Natural killer cell (primary cell): Measurements from ENCODE around the gene SECISBP2. TPM values are rescaled to one million over a fixed set of nuclear protein-coding genes. Genes with fewer than 3 reads are reported as not detected.
A peak's percentile ranks its signal among the peaks of the same experiment; 100 is the strongest.

Experiments used
- ATAC-seq, 3 donors: fragments of 150-1000 bp in 2 of 3; fragments of 200-7000 bp in 1 of 3; cut with Tn5 transposase; 1 replicate in 1 of 3; 2 replicates in 2 of 3; pipeline ENCODE4 v1.10.0; 2021; ENCODE audit warnings: mild to moderate bottlenecking in 2 of 3, moderate library complexity in 2 of 3
- DNase-seq, 2 donors: peaks; one replicate each; pipeline versions ENCODE4 v3.0.0 to v3.0.0-alpha.2; 2013 to 2021; ENCODE audit warnings: mixed read lengths in 1 of 2
- H3K27ac ChIP-seq: one replicate; pipeline ENCODE4 v1.5.1; 2013; ENCODE audit warnings: mild to moderate bottlenecking, low read length
- H3K27me3 ChIP-seq: one replicate; pipeline ENCODE4 v1.6.1; 2013; ENCODE audit warnings: low read length; ENCODE audit not compliant: control insufficient read depth, insufficient read depth
- H3K36me3 ChIP-seq: one replicate; pipeline ENCODE4 v1.6.1; 2013; ENCODE audit warnings: low read length; ENCODE audit not compliant: control insufficient read depth, insufficient read depth
- H3K4me1 ChIP-seq: one replicate; pipeline ENCODE4 v1.6.1; 2013; ENCODE audit warnings: low read length; ENCODE audit not compliant: control insufficient read depth, insufficient read depth
- H3K4me3 ChIP-seq: one replicate; pipeline ENCODE4 v1.5.1; 2013; ENCODE audit warnings: low read length
- H3K9me3 ChIP-seq: one replicate; pipeline ENCODE4 v1.6.1; 2013; ENCODE audit warnings: low read length; ENCODE audit not compliant: control insufficient read depth, insufficient read depth
- H3K27ac Mint-ChIP-seq, 2 donors: one replicate each; pipeline ENCODE4 v1.8.0; 2022; ENCODE audit warnings: mild to moderate bottlenecking in 2 of 2, mixed read lengths in 2 of 2, moderate library complexity in 1 of 2
- H3K27me3 Mint-ChIP-seq, 2 donors: one replicate each; pipeline ENCODE4 v1.8.0; 2022; ENCODE audit warnings: low read depth in 2 of 2, mixed read lengths in 2 of 2
- H3K36me3 Mint-ChIP-seq: one replicate; pipeline ENCODE4 v1.8.0; 2022; ENCODE audit warnings: mixed read lengths
- H3K4me1 Mint-ChIP-seq, 2 donors: one replicate each; pipeline ENCODE4 v1.8.0; 2022; ENCODE audit warnings: mixed read lengths in 2 of 2
- H3K4me3 Mint-ChIP-seq: one replicate; pipeline ENCODE4 v1.8.0; 2022; ENCODE audit warnings: mild to moderate bottlenecking, moderate library complexity, mixed read lengths
- H3K9me3 Mint-ChIP-seq, 2 donors: one replicate each; pipeline ENCODE4 v1.8.0; 2022; ENCODE audit warnings: mixed read lengths in 2 of 2
- WGBS: methylation state at CpG from one replicate; pipeline ENCODE4 v1.1.7; 2013; ENCODE audit warnings: missing lambda C conversion rate; ENCODE audit not compliant: insufficient coverage; 5-methylcytosine and 5-hydroxymethylcytosine counted together
- intact Hi-C: fragments of 100-400 bp; cut with micrococcal nuclease; formaldehyde crosslinking; loops from one replicate; pipeline ENCODE4 v1.14.2; 2022
- total RNA-seq, 4 donors: library from RNA; stranded (reverse); fragments of 120-200 nt in 1 of 4; gene quantifications; one replicate each; pipeline versions ENCODE4 v1.2.3 to v1.2.4, GENCODE V29; 2013 to 2022
- TF ChIP-seq, protein P1 (sequence below): fragments of 200-600 bp; IDR thresholded peaks from one replicate; pipeline ENCODE4 v1.8.0; 2022; ENCODE audit warnings: antibody characterized with exemption

SECISBP2 gene
- total RNA-seq, 3 donors from 2014 or later (not counting 1 experiment from before 2014, with no cell fraction given), result 79.5 to 95.8 (median 88.7) TPM

DNA sequence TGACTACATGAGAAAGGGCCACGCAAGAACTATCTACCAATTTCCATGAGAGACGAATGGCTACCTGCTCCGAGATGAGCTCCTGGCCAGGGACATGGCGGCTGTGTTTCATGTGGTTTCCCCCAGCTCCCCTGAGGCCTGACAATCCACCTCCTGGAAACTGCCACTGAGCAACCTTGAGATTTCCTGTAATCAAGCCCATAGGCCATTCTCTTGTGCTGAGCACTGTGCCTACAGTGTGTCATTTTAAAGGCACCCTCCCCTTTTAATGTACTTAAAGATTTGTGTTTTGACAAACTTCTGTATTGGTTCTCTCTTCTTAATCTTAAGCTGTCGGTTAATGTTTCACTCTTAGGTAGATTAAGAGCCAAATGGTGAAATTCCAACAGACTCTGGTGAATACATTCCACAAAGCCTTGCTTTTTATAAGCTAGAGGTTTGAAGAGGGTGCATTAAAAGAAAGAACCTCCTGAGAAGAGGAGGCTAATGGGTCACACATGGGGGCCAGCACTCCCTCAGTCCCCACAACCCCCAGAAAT is 72.3 kb downstream of the SECISBP2 start:
- Histone ChIP-seq H3K9me3 (no peaks in the 10 kb centered on the region), H3K27me3 (no peaks in the 10 kb centered on the region), H3K4me1 (peaks cover 14% of the 10 kb centered on the region), H3K36me3 (peaks cover 96% of the 10 kb centered on the region), H3K27ac (no peak overlapping the region), H3K4me3 (no peak overlapping the region)
- Mint-ChIP-seq H3K27me3 (no peaks in the 10 kb centered on the region), H3K36me3 (peaks cover 12% of the 10 kb centered on the region), H3K9me3 (no peaks in the 10 kb centered on the region), H3K27ac (peak overlapping the region in 1 of 2 donors; percentile 42), H3K4me3 (no peak overlapping the region), H3K4me1 (peaks cover 6 to 19% of the 10 kb centered on the region in 2 donors)
- 82% methylated on average over 4 of the region's 5 CpGs for WGBS
- DNase-seq (no peak), ATAC-seq (no peak)
- TF ChIP-seq, protein P1, sequence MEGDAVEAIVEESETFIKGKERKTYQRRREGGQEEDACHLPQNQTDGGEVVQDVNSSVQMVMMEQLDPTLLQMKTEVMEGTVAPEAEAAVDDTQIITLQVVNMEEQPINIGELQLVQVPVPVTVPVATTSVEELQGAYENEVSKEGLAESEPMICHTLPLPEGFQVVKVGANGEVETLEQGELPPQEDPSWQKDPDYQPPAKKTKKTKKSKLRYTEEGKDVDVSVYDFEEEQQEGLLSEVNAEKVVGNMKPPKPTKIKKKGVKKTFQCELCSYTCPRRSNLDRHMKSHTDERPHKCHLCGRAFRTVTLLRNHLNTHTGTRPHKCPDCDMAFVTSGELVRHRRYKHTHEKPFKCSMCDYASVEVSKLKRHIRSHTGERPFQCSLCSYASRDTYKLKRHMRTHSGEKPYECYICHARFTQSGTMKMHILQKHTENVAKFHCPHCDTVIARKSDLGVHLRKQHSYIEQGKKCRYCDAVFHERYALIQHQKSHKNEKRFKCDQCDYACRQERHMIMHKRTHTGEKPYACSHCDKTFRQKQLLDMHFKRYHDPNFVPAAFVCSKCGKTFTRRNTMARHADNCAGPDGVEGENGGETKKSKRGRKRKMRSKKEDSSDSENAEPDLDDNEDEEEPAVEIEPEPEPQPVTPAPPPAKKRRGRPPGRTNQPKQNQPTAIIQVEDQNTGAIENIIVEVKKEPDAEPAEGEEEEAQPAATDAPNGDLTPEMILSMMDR, result no peak
- intact Hi-C loops, result no loop called here

DNA sequence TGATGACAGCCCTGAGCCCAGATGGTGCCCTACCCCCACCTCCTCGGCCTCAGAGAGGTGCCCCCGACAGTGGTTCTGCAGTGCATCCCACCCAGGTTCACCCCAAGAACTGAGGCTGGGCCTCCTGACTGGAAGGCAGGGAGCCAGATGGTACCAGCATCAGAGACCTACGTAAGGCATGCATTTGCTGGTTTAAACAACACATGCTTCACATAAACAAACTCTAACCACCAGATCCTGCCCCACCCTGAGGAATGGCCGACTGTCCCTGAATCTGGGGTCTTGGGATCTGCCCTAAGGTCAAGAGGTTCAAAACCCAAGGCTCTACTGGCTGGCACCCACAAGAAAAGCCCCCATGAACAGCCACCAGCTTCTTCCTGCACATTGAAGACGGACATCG is 73.3 kb downstream of the SECISBP2 start:
- TF ChIP-seq, protein P1, result no peak
- ATAC-seq (no peak), DNase-seq (no peak)
- Mint-ChIP-seq H3K27me3 (no peaks in the 10 kb centered on the region), H3K4me3 (no peak overlapping the region), H3K36me3 (peaks cover 12% of the 10 kb centered on the region), H3K27ac (peak overlapping the region in 1 of 2 donors; percentile 42), H3K4me1 (peaks cover 6 to 19% of the 10 kb centered on the region in 2 donors), H3K9me3 (no peaks in the 10 kb centered on the region)
- intact Hi-C loops, result no loop called here
- Histone ChIP-seq H3K4me1 (peaks cover 14% of the 10 kb centered on the region), H3K27ac (no peak overlapping the region), H3K4me3 (no peak overlapping the region), H3K27me3 (no peaks in the 10 kb centered on the region), H3K36me3 (peaks cover 97% of the 10 kb centered on the region), H3K9me3 (no peaks in the 10 kb centered on the region)
- WGBS, result 93% methylated on average over 6 of the region's 6 CpGs

DNA sequence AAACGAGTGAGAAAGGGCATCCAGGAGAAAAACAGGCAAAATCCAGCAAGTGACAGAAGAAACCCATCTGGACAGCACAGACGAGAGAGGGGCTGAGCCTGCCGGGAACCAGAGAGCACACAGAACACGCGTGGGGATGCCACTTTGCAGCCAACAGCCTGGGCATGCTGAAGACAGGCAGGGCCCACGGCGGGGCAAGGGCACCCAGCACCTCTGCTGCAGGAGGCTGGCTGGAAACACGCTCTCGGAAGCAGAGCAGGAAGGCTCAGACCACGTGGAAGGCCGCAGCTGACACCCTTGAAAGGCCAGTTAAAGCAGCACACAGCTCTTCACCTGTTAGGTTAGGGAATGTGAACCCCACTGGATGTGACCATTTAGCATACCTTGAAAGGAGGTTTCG is 76.1 kb downstream of the SECISBP2 start:
- peaks cover 97% of the 10 kb centered on the region for H3K36me3 ChIP-seq
- no peak for DNase-seq
- H3K4me1 Mint-ChIP-seq, result peaks cover 11 to 19% of the 10 kb centered on the region in 2 donors
- H3K4me1 ChIP-seq, result no peaks in the 10 kb centered on the region
- peaks cover 19% of the 10 kb centered on the region for H3K36me3 Mint-ChIP-seq
- H3K9me3 Mint-ChIP-seq, result no peaks in the 10 kb centered on the region
- no peak overlapping the region for H3K27ac ChIP-seq
- H3K27me3 ChIP-seq, result no peaks in the 10 kb centered on the region
- intact Hi-C loops, result no loop called here
- 94% methylated on average over 12 of the region's 12 CpGs for WGBS
- peak overlapping the region; percentile 3 to 51 for H3K27ac Mint-ChIP-seq
- no peak overlapping the region for H3K4me3 ChIP-seq
- no peak overlapping the region for H3K4me3 Mint-ChIP-seq
- TF ChIP-seq, protein P1, result no peak
- no peak for ATAC-seq
- no peaks in the 10 kb centered on the region for H3K27me3 Mint-ChIP-seq
- H3K9me3 ChIP-seq, result no peaks in the 10 kb centered on the region
